ENCODE results near the gene NFIX.

Gene NFIX

DNA sequence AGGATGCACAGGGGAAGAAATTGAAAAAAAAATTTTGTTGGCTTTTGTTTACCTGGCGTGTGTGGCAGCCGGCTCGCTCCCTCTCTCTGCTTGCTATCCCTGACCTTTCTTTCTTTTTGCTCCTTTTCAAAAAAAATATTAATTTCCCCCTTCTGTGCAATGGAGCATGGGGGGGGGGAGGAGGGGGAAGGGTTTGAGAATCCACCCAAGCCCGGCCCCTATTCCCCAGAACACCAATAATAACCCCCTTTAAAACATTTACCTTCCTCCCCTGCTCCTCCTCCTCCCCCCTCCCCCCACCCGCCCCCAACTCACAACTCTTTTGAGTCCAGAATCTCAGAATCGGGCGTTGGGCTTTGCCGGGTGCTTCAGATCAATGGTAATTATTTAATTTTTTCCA lies 28.4 kb downstream of the NFIX start:
- DNase-seq: no peak

DNA sequence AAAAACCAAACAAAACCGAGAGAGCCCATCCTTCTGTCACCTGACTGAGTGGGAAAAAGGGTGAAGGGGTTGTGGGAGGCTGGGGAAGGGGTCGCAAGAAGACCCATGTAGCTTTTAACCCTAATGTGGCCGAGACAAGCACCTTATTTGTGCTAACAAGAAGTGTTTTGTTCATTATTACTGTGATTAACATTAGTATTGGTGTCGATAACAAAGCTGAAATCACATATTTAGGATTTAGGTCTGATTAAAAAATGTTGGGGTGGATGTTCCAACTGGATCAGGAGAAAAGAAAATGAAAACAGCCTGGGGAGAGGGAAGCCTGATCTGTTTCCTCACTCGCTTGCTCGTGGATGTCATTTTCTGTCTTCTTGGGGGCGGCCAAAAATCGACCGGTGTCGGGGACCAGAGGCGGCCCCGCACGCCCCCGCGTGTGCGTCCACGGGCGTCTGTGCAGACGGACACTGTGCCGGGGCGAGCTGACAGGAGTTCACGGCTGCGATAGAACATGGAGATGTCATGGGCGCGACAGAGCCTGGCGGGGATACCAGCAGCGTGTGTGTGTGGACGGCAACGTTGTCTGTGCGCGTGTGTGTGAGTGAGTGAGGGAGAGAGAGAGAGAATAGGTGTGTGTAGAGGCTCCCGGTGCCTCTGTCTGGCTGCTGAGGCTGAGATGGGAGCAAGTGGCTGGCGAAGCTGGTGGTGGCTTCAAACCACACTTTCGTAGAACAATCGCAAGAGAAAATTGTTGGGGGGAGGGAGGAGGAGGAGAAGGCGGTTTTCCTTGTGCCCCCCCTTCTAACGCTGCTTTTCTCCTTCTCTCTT lies 29.1 kb downstream of the NFIX start:
- no peak for DNase-seq

DNA sequence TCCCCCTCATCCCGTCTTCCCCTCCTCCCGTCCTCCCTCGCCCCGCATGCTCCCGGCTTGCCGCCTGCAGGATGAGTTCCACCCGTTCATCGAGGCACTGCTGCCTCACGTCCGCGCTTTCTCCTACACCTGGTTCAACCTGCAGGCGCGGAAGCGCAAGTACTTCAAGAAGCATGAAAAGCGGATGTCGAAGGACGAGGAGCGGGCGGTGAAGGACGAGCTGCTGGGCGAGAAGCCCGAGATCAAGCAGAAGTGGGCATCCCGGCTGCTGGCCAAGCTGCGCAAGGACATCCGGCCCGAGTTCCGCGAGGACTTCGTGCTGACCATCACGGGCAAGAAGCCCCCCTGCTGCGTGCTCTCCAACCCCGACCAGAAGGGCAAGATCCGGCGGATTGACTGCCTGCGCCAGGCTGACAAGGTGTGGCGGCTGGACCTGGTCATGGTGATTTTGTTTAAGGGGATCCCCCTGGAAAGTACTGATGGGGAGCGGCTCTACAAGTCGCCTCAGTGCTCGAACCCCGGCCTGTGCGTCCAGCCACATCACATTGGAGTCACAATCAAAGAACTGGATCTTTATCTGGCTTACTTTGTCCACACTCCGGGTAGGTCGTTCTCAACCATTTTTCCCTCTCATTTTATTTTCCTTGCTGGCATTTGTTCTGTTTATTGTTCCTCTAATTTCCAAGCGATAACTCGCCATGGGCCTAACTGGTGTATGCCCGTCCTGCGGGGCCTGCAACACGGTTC lies 29.8 kb downstream of the NFIX start:
- no peak for DNase-seq

DNA sequence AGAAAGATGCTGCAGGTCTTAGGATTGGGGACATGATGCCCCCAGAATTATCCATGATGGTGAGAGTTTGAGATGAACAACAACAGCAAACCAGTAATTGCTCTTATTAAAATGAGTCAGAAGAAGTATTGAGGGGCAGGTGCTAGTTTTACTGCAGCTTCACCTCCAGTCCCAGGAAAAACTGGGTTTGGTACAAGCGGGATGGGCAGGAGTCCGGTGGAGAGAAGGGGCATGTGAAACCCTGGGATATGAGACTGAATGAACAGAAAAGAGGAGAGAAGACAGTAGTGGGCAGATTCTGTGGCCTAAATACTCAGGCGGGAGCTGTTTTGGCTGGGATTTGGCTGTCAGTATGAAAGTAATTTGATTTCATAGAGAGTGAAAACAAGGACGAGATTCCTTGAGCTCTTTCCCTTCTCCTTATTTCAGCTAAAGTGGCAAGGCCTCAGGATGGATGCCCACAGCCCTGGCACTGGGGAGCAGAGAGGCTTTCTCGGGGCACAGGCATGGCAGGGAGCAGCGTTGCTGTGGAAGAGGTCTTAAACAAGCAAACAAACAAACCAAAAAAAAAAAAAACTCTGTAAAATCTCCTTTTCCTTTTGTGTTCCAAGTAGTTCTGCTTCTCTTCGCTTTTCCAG lies 30.7 kb downstream of the NFIX start:
- no peak for DNase-seq

DNA sequence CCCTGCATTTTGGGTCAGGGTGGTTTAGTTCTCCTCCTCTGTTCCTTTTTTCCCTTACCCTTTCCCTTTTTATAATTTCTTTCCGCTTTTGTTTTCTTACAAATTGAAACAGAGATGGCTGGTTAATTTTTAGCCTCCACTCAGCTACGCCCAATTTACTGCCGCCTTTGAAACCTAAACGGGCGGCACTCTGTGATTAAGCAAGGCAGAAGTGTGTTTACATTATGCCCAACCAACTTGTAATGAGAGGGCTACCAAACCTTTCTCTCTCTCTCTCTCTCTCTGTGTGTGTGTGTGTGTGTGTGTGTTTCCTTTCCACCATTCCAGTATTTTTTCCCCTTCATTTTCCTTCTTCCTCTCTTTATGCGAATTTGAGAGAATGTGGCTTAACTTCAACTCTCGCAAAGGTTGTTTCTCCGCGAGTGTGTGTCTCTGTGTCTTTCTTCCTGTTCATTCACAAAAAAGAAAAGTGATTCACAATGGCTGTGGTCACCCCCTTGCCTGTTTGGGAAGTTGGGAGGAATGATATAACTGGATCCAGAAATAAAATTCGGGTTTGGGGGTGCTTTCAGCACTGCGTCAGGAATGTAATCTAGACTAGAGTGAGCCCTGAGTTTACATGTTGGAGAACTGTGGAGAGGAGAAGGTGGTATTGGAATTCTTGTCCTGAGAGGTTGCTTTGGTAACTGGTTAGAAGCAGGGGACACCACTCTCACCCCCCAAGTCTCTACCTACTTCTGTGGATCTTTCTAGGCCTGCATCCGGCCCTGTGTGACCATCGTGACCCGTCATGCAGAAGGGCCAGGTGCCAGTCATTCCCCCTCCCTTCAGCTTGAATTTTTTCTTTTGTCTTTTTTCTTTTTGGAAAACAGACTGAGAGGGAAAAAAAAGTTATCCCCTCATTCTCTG lies 31.4 kb downstream of the NFIX start:
- DNase-seq: no peak

DNA sequence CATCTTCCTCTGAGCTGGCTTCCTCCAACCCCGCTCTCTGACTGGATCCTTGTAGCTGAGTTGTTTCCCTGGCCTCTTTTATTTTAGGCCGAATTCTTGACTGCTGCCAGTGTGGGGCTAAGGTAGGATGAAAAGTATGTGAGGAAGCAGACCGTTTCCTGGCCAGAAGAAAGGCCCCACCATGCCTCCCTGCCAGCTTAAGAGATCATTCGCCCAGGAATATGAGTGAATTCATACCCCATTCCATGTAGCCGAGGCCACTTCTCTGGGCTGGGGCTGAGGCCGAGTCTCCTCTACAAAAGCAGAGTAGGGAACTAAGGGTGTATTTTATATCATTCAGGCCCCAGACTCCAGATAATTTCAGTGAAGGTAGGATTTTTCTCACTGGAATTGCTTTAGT lies 32.3 kb downstream of the NFIX start:
- no peak for DNase-seq

DNA sequence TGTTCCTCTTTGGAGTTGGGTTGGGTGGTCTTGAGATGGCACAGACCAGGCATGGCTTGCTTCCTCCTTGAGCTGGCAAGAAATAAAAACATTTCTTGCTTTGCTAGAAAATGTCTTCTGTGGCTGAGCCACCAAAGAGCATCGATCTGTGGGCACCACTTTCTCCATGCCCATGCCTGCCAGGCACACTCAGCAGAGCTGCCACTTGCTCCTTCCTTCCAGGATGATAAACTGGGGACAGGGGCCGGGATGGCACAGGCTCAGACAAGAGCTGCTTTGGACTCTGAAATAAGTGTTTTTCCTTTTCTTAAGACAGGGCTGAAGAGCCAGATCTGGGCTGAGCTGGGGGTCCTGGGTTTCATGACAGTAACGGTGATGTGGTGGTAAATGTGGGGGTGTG lies 32.8 kb downstream of the NFIX start:
- no peak for DNase-seq

DNA sequence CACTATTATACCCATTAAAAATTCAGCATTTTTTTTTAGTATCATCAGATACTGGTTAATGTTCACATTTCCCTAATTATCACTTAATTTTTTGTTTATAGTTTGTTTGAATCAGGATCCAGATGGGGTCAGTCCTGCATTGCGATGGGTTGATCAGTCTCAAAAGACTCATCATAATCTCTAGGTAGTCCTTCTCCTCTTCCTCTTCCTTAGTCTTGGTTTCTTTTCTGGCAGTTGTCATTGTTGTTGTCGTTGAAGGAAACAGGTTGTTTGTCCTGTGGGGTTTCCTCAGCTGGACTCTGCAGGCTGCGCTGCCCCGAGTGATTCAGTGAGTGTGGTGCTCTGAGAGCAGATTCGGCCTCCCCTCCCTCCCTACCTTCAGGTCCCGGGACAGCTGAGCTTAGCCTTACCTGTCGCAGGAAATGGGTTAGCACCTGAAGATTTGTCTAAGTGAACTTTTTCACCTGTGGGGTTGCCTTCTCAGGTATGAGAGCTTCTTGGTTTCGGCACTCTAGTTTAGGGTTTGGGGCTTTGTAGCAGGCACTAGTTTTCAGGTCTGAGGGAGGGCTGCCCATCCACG lies 34.1 kb downstream of the NFIX start:
- DNase-seq: no peak

DNA sequence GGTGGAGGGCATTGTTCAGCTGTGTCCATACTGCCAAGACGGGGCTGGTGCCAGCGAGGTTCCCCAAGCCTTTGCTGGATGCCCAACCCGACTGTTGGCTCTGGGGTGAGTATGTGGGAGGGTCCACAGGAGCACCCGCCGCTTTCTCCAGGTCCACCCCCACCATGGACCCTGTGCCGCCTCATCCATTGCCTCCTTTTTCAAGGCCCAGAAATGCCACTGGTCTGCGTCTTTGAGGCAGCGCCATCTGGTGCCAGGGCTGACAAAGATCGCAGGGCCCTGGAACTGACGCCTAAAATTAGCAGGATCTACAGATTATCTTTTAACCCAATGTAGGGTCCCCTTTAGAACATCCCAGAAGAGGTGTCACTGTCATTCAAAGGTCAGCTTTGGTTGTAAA lies 34.6 kb downstream of the NFIX start:
- DNase-seq: no peak

DNA sequence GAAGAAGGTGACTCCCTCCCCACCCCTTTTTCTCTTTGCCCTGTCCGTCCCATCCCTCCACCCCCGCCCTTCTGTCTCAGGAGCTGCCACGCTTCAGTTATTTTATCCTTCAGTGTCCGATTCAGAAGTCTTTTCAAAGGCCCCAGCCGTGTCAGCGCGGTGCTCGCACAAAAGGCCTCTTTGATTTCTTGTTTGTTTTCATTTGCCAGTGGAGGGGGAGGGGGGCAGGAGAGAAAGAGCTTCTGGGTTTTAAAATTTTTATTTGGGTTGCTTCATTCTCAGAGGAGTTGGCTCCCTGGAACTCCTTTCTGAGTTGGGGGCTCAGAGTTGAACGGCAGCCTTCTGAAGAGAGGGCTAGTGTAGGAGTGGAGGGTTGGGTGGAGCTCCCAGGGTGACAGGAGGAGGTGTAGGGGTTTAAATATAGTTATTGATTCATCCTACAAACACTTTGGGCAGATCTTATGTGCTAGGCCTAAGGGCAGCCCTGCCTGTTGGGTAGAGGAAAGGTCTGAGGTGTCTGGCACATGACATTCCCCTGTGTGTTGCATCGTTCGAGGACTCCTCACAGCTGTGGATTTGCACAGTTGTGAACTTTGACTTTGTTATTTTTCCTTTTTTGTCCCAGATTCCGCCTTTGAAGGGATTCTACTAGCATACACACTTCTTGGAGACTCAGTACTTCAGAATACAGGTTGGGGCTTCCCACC lies 36.8 kb downstream of the NFIX start:
- no peak for DNase-seq

DNA sequence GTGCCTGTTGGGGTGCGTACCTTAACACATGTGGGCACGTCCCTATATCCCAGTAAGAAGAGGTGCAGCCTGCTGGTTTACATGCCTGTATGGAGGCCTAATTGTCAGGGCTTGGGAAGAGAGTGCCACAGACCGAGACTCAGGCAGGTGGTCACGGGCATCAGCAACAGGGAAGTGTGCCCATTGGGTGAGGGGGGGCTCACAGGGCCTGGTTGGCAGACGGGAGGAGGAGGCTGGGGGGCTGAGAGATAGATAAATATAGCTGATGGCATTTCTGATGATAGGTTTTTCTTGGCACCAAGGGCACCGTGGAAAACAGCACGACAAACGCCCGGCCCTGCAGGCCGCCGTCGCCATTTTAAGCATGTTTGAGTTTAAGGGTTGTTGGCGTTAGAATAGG lies 37.6 kb downstream of the NFIX start:
- no peak for DNase-seq

DNA sequence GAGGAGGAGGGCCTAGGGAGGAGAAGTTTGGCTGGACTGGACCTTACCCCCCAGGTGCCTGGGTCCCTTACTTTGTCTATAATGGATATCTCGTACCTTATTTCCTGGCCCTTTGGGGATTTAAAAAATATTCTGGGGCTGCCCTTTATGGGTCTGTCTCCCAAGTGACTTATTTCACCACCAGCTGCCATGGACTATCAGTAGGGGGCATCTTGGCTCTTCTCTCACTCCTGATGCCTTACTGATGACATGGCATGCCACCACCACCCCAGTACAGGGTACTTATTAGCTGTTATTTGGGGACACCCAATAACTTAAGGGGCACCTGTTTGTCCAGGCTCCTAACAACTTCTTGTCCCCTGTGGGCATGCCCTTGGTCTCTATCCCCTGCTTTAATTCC lies 38.0 kb downstream of the NFIX start:
- DNase-seq: no peak

DNA sequence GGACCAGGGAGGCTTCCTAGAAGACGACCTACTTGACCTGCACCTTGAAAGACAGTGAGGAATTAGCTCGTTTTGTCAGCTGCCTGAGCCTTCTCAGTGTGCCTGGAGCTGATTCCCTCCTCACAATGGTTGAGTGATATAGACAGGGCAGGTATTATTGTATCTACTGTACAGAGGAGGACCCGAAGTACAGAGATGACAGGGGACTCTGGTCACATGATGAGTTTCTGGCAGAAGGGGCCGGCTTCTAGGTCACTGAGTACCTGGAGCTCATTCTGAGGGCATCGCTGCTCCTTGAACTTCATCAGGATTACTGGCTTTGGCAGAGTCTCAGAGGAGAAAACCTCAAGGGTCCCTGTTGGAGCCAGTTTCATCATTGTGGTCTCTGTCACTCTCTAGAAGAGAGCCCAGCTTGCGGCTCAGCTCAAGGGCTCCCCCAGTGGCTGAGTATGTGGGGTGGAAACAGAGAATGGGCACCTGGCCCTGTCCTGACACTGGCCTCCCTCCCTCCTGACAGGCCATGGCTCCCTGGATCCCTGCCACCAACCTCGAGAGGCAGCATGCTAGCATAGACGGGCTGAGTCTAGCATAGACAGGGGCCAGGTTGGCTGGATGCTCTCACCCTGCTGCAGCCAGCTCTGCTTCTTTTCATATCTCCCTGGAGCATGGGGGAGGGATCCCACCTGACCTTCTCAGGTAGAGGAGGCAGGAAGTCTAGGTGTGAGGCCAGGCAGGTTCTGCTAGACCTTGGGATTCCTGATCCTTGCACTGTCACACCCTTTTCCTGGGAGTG lies 38.7 kb downstream of the NFIX start:
- peak; percentile 69 for DNase-seq

DNA sequence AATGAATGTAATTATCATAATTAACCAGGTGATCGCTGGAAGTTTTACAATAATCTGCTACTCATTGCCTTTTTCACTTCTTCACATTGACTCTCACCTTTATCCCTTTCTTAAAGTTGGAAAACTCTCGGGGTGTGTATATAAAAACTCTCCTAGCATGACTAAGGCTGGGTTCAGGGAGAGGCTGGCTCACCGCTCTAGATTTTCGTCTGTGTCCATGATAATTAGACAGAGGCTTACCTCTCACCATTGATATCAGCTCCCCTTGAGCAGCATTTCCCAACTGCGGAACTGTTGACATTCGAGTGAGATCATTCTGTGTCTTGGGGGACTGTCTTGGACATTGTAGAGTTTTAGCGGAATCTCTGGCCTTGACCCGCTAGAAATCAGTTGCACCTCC lies 39.4 kb downstream of the NFIX start:
- no peak for DNase-seq

DNA sequence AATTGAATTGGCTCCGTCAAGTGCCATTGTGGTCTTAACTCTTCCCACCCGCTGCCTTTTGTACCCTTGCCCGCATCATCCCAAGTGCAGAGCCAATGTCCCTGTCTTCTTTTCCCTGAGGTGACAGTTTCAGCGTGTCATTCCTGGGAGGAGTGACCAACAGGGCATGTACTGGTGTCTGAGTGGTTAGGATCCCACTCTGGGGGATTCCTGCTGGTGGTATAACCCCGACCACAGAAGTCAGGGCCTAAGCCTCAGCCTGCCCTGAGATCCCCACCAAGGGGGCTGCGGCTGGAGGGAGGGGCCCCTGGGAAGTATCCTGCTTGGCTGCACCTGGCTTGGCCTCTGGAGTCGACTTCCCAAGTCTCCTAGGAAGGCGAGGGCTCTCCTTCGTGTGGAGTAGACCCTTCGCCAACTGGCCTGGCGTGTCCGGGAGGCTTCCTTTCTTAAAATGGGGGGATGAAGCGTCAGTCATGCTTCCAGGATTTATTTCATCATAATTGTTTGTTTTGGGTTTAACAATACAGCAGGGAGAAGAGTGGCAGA lies 40.6 kb downstream of the NFIX start:
- DNase-seq: no peak

DNA sequence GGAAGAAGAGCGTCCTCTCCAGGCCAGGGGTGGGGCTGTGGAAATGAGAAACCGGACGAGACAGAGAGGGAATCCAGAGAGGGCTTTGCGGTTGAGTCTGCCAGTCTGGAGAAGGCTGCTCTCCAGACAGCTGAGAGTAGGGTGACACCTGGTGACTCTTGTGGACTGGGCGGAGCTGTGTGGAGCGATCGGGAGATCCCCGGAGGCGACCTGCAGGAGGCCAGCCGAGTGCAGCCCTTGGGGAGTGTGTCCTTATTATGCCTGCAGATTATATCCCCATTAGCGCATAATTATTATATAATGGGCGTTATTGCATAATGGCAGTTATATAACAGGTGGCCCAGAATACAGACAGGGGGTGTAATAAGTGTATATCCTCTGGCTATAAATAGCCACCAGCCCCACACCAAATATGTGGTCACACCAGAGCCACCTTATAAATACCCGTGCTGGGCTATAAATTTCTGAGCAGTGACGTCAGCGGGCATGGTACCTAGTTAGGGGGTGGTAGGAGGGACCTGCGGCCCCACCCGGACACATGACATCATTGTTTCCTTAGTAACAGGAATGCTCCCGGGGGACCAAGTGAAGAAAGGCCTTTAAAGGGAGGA lies 41.2 kb downstream of the NFIX start:
- DNase-seq: no peak

DNA sequence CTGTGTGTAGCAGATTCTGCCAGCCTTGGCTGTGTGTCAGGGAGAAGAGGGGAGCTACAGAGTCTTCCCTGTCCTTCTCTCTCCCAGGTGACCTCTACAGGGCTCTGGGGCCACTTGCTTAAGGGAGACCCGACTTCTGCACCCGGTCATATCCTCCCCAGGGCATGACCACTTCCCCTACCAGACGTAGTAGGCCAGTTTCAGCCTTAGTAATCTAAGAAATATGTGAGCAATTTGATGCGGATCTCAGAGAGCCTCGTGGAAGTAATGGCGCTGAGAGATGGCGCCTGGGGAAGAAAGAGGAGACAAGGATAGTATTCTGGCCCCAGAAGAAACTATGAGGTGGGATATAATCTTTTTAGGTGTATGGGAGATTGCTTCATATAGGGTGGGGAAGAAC lies 41.9 kb downstream of the NFIX start:
- no peak for DNase-seq

DNA sequence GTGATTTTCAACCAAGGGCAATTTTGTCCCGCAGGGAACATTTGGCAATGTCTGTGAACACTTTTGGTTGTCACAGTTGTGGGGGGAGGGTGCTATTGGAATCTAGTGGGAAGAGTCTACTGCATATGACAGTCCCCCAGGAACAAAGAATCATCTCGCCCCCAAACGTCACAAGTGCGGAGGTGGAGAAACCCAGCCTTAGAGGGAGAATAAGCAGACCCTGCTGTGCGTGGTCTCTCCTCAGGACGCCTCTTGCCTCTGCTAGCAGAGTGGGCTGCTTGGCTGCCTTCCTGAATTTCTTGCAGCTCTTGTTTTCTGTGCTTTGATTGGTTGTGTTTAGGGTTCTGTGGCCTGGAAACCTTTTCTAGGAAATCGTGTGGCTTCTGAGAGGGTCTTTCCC lies 42.5 kb downstream of the NFIX start:
- DNase-seq: no peak

DNA sequence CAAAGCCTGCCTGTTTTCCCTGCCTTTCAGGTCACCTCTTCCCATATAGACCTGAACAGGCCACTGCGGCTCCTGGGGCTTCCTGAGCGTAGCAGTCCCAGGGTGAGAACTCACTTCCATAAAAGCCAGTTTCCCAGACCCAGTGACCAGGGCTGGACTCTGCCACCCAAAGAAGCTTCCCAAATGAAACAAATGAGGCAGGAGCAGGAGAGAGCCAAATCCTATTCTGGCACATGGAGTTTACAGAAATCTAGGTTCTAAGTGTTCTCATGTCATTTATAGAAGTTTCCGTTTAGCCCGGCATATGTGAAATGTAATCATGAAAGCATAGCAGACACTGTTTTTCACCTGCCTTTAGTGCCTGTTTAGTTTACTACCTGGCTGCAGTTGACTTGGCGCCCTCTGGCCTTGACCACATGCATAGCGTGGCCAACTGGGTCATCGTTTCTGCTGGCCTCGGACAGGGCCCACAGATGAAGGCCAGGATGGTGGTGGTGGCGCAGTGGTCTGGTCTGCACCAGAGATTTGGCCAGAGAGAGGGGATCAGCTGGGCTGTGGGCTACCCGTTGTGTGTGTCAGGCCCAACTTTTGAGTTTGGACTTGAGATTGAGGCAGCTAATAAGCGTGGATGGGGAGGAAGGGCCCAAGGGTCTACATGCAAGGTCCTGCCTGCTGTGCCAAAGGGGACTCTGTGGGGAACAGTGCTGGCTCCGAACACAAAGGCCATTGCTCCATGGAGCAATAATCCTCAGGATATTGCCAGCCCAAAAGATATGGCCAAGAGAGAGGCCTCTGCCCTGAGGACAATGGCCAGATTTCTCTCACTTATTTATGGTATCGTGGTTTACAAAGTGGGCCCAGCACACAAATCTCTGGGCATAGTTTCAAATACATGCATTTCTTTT lies 43.3 kb downstream of the NFIX start:
- DNase-seq: no peak

Measured in OCI-M1 (cell line).